ENCODE measurements around the gene CCDC157. TPM values are rescaled to one million over a fixed set of nuclear protein-coding genes. Genes with fewer than 3 reads are reported as not detected.

CCDC157 gene
- total RNA-seq, 6 donors from 2014 or later = 3.3 to 16.8 (median 7.9) TPM

GRCh38 chr22:30309951-30310741 lies 46.7 kb upstream of the CCDC157 start:
- WGBS, 2 donors = 37 to 50% methylated on average over 7 of the region's 7 CpGs
- H3K9me3 ChIP-seq = no peaks in the 10 kb centered on the region
- DNase-seq = peak in 1 of 2 donors; percentile 90
- H3K4me1 ChIP-seq = peaks cover 93 to 98% (median 97%) of the 10 kb centered on the region in 4 donors
- ATAC-seq (ENCODE audit: low FRiP score in 2 of 2) = peak; percentile 72 to 86
- TF ChIP-seq CTCF (IDR thresholded peaks at IDR 0.05) (no peak), POLR2AphosphoS5 (IDR thresholded peaks at IDR 0.05) (peak; percentile 62 to 86), POLR2A (IDR thresholded peaks at IDR 0.05) (peak in 1 of 4 donors; percentile 45), EP300 (IDR thresholded peaks at IDR 0.05) (peak in 1 of 4 donors; percentile 70)
- no peaks in the 10 kb centered on the region for H3K27me3 ChIP-seq
- no peak overlapping the region for H3K4me3 ChIP-seq
- H3K36me3 ChIP-seq = no peaks in the 10 kb centered on the region
- H3K27ac ChIP-seq = peak overlapping the region; percentile 85 to 94 (median 88)

GRCh38 chr22:30310881-30311771 lies 45.7 kb upstream of the CCDC157 start:
- peaks cover 0 to 5% (median 0%) of the 10 kb centered on the region in 4 donors for H3K36me3 ChIP-seq
- H3K27me3 ChIP-seq = no peaks in the 10 kb centered on the region
- peaks cover 92 to 98% (median 97%) of the 10 kb centered on the region in 4 donors for H3K4me1 ChIP-seq
- H3K9me3 ChIP-seq = no peaks in the 10 kb centered on the region
- peak overlapping the region; percentile 85 to 94 (median 88) for H3K27ac ChIP-seq
- no peak overlapping the region for H3K4me3 ChIP-seq
- TF ChIP-seq EP300 (IDR thresholded peaks at IDR 0.05) = no peak
- peak in 1 of 4 donors; percentile 9 for TF ChIP-seq POLR2A (IDR thresholded peaks at IDR 0.05)
- TF ChIP-seq CTCF (IDR thresholded peaks at IDR 0.05) = no peak
- peak in 1 of 2 donors; percentile 64 for TF ChIP-seq POLR2AphosphoS5 (IDR thresholded peaks at IDR 0.05)
- 32 to 47% methylated on average over 7 to 8 of the region's 8 CpGs for WGBS, 2 donors
- DNase-seq (peak in 1 of 2 donors; percentile 85), ATAC-seq (ENCODE audit: low FRiP score in 2 of 2) (peak; percentile 71 to 88)

GRCh38 chr22:30312053-30312452 lies 44.8 kb upstream of the CCDC157 start:
- no peaks in the 10 kb centered on the region for H3K9me3 ChIP-seq
- no peaks in the 10 kb centered on the region for H3K27me3 ChIP-seq
- ATAC-seq (ENCODE audit: low FRiP score in 2 of 2) = peak in 1 of 2 donors; percentile 53
- H3K4me1 ChIP-seq = peaks cover 87 to 98% (median 96%) of the 10 kb centered on the region in 4 donors
- no peak for DNase-seq
- no peak overlapping the region for H3K4me3 ChIP-seq
- H3K36me3 ChIP-seq = peaks cover 0 to 5% (median 0%) of the 10 kb centered on the region in 4 donors
- peak overlapping the region; percentile 85 to 94 (median 88) for H3K27ac ChIP-seq
- 80 to 86% methylated on average over 6 of the region's 6 CpGs for WGBS, 2 donors
- no peak for TF ChIP-seq POLR2A (IDR thresholded peaks at IDR 0.05)
- TF ChIP-seq POLR2AphosphoS5 (IDR thresholded peaks at IDR 0.05) = no peak
- TF ChIP-seq CTCF (IDR thresholded peaks at IDR 0.05) = no peak
- TF ChIP-seq EP300 (IDR thresholded peaks at IDR 0.05) = no peak

- peaks cover 79 to 98% (median 96%) of the 10 kb centered on the region in 4 donors for H3K4me1 ChIP-seq
- H3K36me3 ChIP-seq = peaks cover 0 to 12% (median 0%) of the 10 kb centered on the region in 4 donors
- no peak for DNase-seq
- no peak overlapping the region for H3K4me3 ChIP-seq
- 83 to 90% methylated on average over 4 to 5 of the region's 8 CpGs for WGBS, 2 donors
- H3K27me3 ChIP-seq = no peaks in the 10 kb centered on the region
- peak overlapping the region in 3 of 4 donors; percentile 52 to 75 (median 63) for H3K27ac ChIP-seq
- TF ChIP-seq CTCF (IDR thresholded peaks at IDR 0.05) (no peak), EP300 (IDR thresholded peaks at IDR 0.05) (no peak), POLR2AphosphoS5 (IDR thresholded peaks at IDR 0.05) (no peak), POLR2A (IDR thresholded peaks at IDR 0.05) (no peak)
- no peaks in the 10 kb centered on the region for H3K9me3 ChIP-seq
- ATAC-seq (ENCODE audit: low FRiP score in 2 of 2) = no peak
These were observed 43.1 kb upstream of the CCDC157 start for GRCh38 chr22:30313527-30314363.

Data from upper lobe of left lung (tissue), 6 donors.